GM21786 (cell line): ENCODE data around the gene PIP5K1B.
"Not testable (repeated sequence)": the region's sequence is repeated elsewhere in the genome, so short reads cannot be mapped to it uniquely, and the experiment has no call there.

ENCODE experiments used
- ATAC-seq: cut with Tn5 transposase; IDR thresholded peaks from one replicate; pipeline ENCODE4 v1.9.1; 2021; ENCODE audit not compliant: unreplicated experiment

PIP5K1B gene

GRCh38 chr9:68704814-68705530 lies at the start of gene PIP5K1B:
TSS of gene PIP5K1B (plus strand) at chr9:68705240. CDS start at chr9:68822615, 117,375 bp downstream.
- peak; percentile 74 for ATAC-seq

DNA sequence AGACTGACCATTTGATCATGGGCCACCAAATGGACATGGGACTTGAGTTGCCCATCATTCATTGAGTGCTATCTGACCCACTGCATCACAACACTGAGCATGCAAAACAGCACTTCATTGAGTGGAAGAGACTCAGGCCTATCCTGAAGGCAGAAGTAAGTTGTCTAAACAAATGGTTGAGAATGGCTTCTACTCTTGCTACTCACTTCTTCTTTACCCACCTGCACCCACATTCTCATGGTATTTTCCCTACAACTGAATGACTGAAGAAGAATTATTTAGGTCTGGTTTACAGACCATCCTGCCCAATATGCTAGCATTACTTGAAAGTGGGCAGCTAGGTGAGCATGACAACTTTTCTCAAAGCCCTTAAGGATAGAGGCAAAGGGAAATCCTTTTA lies 41.0 kb upstream of the PIP5K1B start:
- ATAC-seq = no peak

GRCh38 chr9:68668127-68668526 lies 36.9 kb upstream of the PIP5K1B start:
- no peak for ATAC-seq

DNA sequence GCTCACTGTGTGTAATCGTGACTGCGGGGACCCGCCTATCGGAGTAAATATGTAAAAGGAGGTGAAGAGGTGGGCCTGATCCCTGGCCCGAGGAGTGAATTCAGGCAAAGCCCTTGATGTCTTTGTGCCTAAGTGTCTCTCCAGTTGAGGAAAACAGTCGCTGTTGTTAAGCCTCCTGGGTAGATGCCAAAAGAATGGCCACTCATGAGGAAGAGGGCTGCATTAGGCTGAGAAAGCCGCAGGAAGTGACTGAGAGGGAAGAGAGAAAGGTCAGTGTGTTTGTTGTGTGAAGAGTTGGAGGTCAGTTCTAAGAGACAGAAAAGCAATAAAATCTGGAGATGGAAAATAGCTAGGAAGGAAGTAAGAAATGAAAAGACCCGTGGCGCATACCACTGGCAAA lies 35.8 kb upstream of the PIP5K1B start:
- no peak for ATAC-seq

- ATAC-seq = no peak
Observed at GRCh38 chr9:68672215-68672614, 32.8 kb upstream of the PIP5K1B start.

- ATAC-seq = no peak
Observed at GRCh38 chr9:68672625-68673024, 32.4 kb upstream of the PIP5K1B start.

DNA sequence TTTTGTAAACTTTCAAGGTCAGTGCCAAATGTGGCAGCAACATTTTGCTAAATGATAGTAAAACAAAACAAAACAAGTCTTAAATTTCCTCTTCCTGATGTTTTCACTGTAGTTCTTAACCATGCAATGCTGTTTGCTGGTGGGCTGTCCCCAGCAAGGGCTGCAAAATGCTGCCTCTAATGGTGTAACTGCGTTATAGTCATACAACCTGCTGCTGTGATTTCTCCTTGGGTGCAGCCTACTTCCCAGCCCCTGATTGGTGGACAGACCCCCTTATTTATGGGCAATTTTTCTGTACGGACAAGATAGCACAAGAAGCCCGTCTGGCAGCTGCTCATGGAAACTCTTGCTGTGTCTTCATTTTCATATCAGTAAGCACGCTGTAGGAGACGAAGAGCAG lies 26.6 kb upstream of the PIP5K1B start:
- no peak for ATAC-seq

- ATAC-seq = no peak
Observed at GRCh38 chr9:68683433-68683832, 21.6 kb upstream of the PIP5K1B start.

- no peak for ATAC-seq
Observed at GRCh38 chr9:68685213-68685612, 19.8 kb upstream of the PIP5K1B start.

GRCh38 chr9:68685770-68686169 lies 19.3 kb upstream of the PIP5K1B start:
- ATAC-seq = peak; percentile 95

DNA sequence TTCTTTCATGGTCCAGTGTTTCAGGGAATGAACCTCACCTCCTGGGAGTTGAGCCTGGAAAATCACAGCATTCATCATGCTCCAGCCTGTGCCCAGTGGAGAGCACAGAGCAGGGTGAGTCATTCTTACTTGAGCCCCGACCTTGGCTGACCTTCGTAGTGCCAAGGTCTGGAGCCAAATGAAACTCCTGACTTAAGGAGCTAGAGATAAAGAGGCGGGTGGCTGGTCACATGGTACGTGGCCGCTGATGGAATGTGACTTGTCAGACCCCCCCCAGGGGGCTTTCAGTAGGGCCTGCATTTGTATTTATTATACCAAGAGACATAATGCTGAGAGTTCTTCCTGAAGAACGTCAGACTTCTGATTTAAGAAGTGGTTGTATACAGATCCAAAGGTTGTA lies 15.0 kb upstream of the PIP5K1B start:
- ATAC-seq = no peak

DNA sequence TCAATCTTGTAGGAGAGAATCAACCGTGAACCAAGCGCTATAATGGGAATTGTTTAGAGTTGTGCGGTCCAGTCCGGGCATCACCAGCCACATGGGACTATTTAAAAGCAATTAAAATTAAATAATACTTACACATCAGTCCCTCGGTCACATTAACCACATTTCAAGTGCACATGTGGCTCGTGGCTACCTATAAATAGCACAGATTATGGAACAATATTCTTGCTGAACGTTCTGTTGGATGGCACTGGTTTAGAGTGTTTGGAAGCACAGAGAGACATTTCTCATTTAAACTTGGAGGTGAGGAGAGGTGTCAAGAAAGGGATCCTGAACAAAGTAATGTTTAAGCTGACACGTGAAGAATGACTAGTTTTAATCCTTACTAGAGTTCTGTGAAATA lies 12.5 kb upstream of the PIP5K1B start:
- ATAC-seq = no peak

DNA sequence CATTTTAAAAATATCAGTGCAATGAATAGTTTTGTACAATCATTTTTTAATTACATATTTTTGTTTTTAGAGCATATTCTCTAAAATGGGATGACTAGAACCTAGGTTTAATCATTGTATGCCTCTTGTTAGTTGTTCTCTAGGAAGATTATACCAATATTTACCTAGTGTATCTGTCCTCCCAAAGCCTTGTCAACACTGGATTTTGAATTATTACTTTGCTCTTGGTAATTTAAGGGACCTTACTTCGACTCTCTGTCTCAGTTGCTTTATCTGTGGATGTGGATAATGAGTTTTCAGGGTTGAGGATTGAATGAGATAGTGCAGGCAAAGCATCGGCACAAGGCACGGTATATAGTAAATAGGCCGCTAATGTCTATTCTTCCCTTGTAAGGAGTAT lies 10.9 kb upstream of the PIP5K1B start:
- no peak for ATAC-seq

- ATAC-seq = no peak
Observed at GRCh38 chr9:68697851-68698250, 7.2 kb upstream of the PIP5K1B start.

GRCh38 chr9:68698943-68699509 lies 6.0 kb upstream of the PIP5K1B start:
- no peak for ATAC-seq

DNA sequence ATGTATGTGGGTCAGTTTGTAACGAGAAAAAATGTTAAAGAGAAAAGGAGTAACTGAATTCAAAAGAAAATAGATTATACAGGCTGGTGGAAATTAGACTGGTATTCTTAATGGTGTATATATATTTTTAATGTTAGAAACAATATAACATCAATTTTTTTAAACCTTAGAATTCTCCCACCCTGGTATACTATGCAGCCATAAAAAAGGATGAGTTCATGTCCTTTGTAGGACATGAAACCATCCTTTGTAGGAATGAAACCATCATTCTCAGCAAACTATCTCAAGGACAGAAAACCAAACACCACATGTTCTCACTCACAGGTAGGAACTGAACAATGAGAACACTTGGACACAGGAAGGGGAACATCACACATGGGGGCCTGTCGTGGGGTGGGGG lies 5.4 kb upstream of the PIP5K1B start:
- ATAC-seq = not testable (repeated sequence)

- ATAC-seq = no peak
Observed at GRCh38 chr9:68702493-68702892, 2.5 kb upstream of the PIP5K1B start.

- no peak for ATAC-seq
Observed at GRCh38 chr9:68703672-68704071, 1.4 kb upstream of the PIP5K1B start.

GRCh38 chr9:68704498-68704813 lies 584 bp upstream of the PIP5K1B start:
- ATAC-seq = no peak

GRCh38 chr9:68705531-68706362 lies 707 bp downstream of the PIP5K1B start:
- no peak for ATAC-seq

GRCh38 chr9:68706363-68707201 lies 1.5 kb downstream of the PIP5K1B start:
- peak; percentile 29 for ATAC-seq
